Ishikawa (cell line): Measurements from ENCODE around the gene DPH6.

Source experiments
- CEBPB ChIP-seq: IDR thresholded peaks from 2 replicates; pipeline ENCODE4 v1.6.1; 2012
- CREB1 ChIP-seq: IDR thresholded peaks from 2 replicates; pipeline ENCODE4 v1.6.1; 2012; ENCODE audit warnings: low read depth
- EGR1 ChIP-seq: IDR thresholded peaks from 2 replicates; pipeline ENCODE4 v1.6.1; 2012
- EP300 ChIP-seq: IDR thresholded peaks from 2 replicates; pipeline ENCODE4 v1.6.1; 2012; ENCODE audit warnings: borderline replicate concordance
- FOXM1 ChIP-seq: IDR thresholded peaks from 2 replicates; pipeline ENCODE4 v1.6.1; 2012; ENCODE audit warnings: low read depth, borderline replicate concordance
- MAX ChIP-seq: IDR thresholded peaks from 2 replicates; pipeline ENCODE4 v1.6.1; 2012
- NFIC ChIP-seq: IDR thresholded peaks from 2 replicates; pipeline ENCODE4 v1.6.1; 2012
- RAD21 ChIP-seq: IDR thresholded peaks from 2 replicates; pipeline ENCODE4 v1.6.1; 2012; ENCODE audit warnings: low read depth
- REST ChIP-seq: IDR thresholded peaks from 2 replicates; pipeline ENCODE4 v1.6.1; 2012; ENCODE audit warnings: low read depth, mild to moderate bottlenecking
- TAF1 ChIP-seq: IDR thresholded peaks from 2 replicates; pipeline ENCODE4 v1.6.1; 2012; ENCODE audit warnings: low read depth, mild to moderate bottlenecking
- TEAD4 ChIP-seq: IDR thresholded peaks from 2 replicates; pipeline ENCODE4 v1.6.1; 2012
- YY1 ChIP-seq: IDR thresholded peaks from 2 replicates; pipeline ENCODE4 v1.6.1; 2012; ENCODE audit warnings: low read depth

GRCh38 chr15:35460616-35461015 lies 85.3 kb downstream of the DPH6 start:
- TF ChIP-seq TEAD4: no peak
- no peak for TF ChIP-seq REST
- no peak for TF ChIP-seq CEBPB
- no peak for TF ChIP-seq EGR1
- no peak for TF ChIP-seq EP300
- TF ChIP-seq TAF1: no peak
- TF ChIP-seq CREB1: no peak
- no peak for TF ChIP-seq RAD21
- no peak for TF ChIP-seq MAX
- TF ChIP-seq FOXM1: no peak
- TF ChIP-seq YY1: no peak
- TF ChIP-seq NFIC: no peak
